Bronchial epithelial cell (primary cell): ENCODE results near the gene PUM1. TPM values are rescaled to one million over a fixed set of nuclear protein-coding genes. Genes with fewer than 3 reads are reported as not detected.
A peak's percentile ranks its signal among the peaks of the same experiment; 100 is the strongest.

Source experiments
- DNase-seq: peaks from one replicate; pipeline ENCODE4 v3.0.0-alpha.2; 2010; ENCODE audit warnings: low read depth
- FAIRE-seq: peaks from 2 replicates; lab custom pipeline; 2011; peaks lifted over from hg19 to GRCh38; lab: Jason Lieb, UNC
- H3K27me3 ChIP-seq: 2 replicates; pipeline ENCODE4 v1.5.1; 2011; ENCODE audit warnings: low read length; ENCODE audit not compliant: control insufficient read depth, insufficient read depth
- H3K36me3 ChIP-seq: 2 replicates; pipeline ENCODE4 v1.5.1; 2011; ENCODE audit warnings: low read length; ENCODE audit not compliant: control insufficient read depth, insufficient read depth
- H3K4me3 ChIP-seq: 2 replicates; pipeline ENCODE4 v1.5.1; 2011; ENCODE audit warnings: mild to moderate bottlenecking, low read depth, low read length, control low read depth
- CTCF ChIP-seq: IDR thresholded peaks from 2 replicates; pipeline ENCODE4 v1.5.1; 2011; ENCODE audit warnings: mild to moderate bottlenecking, moderate library complexity, low read length, control low read depth, inconsistent platforms; ENCODE audit not compliant: insufficient read depth, severe bottlenecking
- total RNA-seq: library from RNA; depleted of rRNA; stranded (reverse); fragments of >200 nt; gene quantifications from 2 replicates; pipeline ENCODE4 v1.2.1, GENCODE V29; 2014

PUM1 gene
- total RNA-seq, 1 donor from 2014 or later: 38.7 TPM

DNA sequence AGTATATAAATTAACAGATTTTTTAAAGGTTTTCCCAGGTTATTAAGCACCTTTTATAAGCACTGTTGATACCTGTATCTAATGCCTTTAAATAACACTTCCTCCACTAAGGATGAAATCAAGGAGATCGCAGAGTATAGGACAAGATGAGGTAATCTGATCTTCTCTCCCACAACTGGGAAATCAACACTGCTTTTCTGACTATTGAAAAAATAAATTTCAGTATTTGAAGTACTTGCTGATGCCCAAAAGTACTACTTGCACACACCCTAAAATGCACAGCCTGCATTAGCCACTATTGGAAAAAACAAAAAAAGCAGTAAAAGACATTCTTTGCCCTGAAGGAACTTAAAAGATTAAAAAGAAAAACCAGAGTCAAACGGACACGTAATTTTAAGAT lies 48.6 kb downstream of the PUM1 start:
- FAIRE-seq (no peak), DNase-seq (no peak)
- Histone ChIP-seq H3K27me3 (no peaks in the 10 kb centered on the region), H3K4me3 (no peak overlapping the region), H3K36me3 (no peaks in the 10 kb centered on the region)
- no peak for TF ChIP-seq CTCF

GRCh38 chr1:31013187-31013864 lies 52.2 kb downstream of the PUM1 start:
- Histone ChIP-seq H3K4me3 (no peak overlapping the region), H3K27me3 (no peaks in the 10 kb centered on the region), H3K36me3 (no peaks in the 10 kb centered on the region)
- no peak for TF ChIP-seq CTCF
- DNase-seq: peak; percentile 86
- FAIRE-seq: no peak

DNA sequence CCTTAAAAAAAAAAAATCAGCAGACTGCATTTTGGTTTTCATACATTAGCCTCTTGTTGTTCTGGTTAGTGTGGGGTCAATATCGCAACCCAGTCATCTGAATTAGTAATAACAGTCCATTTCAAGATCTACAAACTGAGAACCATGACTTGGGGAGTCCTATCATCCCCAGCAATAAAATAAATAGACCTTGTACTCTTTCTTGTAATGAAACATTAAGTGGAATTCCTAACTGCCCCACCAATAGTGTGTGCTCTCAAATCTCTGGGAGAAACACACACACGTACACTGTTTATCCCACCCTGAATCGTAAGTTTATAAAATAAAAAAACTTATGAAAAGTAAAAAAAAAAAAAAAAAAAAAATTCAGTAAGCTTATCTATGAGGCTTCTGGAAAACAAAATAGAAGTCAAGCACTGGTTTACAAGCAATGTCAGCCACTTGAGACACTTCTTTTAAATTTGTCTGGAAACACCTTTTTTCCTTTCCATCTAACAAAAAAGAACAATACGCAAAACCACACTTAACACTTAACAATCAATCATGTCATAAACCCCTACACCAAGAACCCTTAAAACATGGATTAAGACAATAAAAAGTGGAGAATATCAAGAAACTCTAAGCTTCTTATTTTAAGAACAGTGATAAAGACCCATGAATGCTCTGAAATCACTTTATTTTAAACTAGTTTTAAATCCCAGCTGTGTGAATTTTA lies 53.1 kb downstream of the PUM1 start:
- TF ChIP-seq CTCF: no peak
- Histone ChIP-seq H3K27me3 (no peaks in the 10 kb centered on the region), H3K4me3 (no peak overlapping the region), H3K36me3 (no peaks in the 10 kb centered on the region)
- DNase-seq (no peak), FAIRE-seq (no peak)

DNA sequence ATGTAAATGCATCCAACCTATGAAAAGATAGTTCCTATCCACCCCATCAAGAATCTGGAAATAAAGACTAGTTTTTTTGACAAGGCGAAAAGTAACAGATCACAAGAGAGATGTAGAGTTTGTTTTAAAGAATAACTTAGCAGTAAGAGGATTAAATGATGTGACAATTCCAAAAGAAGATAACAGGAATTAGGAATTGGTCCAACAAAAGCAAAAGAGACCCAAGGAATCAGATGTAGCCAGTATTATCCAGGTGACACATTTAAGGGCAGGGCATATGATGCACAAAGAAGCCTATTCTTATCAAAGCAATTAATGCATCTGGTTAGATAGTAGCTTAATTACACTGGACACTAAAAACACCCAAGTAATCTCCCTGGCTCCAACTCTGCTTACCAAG lies 53.8 kb downstream of the PUM1 start:
- DNase-seq (no peak), FAIRE-seq (no peak)
- TF ChIP-seq CTCF: no peak
- Histone ChIP-seq H3K27me3 (no peaks in the 10 kb centered on the region), H3K4me3 (no peak overlapping the region), H3K36me3 (no peaks in the 10 kb centered on the region)

GRCh38 chr1:31010086-31010989 lies 55.2 kb downstream of the PUM1 start:
- DNase-seq: peak; percentile 50
- H3K27me3 ChIP-seq: no peaks in the 10 kb centered on the region
- no peak for FAIRE-seq
- no peak overlapping the region for H3K4me3 ChIP-seq
- H3K36me3 ChIP-seq: peaks cover 6% of the 10 kb centered on the region
- TF ChIP-seq CTCF: no peak
